Stimulated activated CD4-positive, alpha-beta T cell treated with anti-CD3 and anti-CD28 coated beads, Interleukin-2, amount 100 ng/mL, for 4 hours (primary cell): ENCODE data around the gene MX2.
"Not testable (repeated sequence)": the region's sequence is repeated elsewhere in the genome, so short reads cannot be mapped to it uniquely, and the experiment has no call there.

ENCODE experiments used
- DNase-seq: peaks from one replicate; pipeline ENCODE4 v3.0.0-alpha.2; 2020; ENCODE audit warnings: low read depth

Gene MX2

GRCh38 chr21:41361786-41362604, at the start of gene MX2:
TSS of gene MX2 (plus strand) at chr21:41362027. CDS start at chr21:41376907, 14,880 bp downstream.
- peak; percentile 74 for DNase-seq

GRCh38 chr21:41313285-41314164, 48.3 kb upstream of the MX2 start:
- DNase-seq, result not testable (repeated sequence)

- DNase-seq, result no peak
These were observed 46.1 kb upstream of the MX2 start for GRCh38 chr21:41315726-41316125.

- DNase-seq, result no peak
These were observed 45.4 kb upstream of the MX2 start, which contains the start of gene FAM3B for GRCh38 chr21:41316200-41317062. TSS of gene FAM3B (plus strand) at chr21:41316801. CDS start at chr21:41316880, 79 bp downstream.

GRCh38 chr21:41317063-41317392, 44.8 kb upstream of the MX2 start:
- no peak for DNase-seq

GRCh38 chr21:41317458-41317857, 44.4 kb upstream of the MX2 start:
- no peak for DNase-seq

- DNase-seq, result no peak
These were observed 43.6 kb upstream of the MX2 start for GRCh38 chr21:41318218-41318617.

GRCh38 chr21:41319273-41319672, 42.6 kb upstream of the MX2 start:
- DNase-seq, result no peak

- no peak for DNase-seq
These were observed 40.5 kb upstream of the MX2 start for GRCh38 chr21:41321211-41321907.

- DNase-seq, result no peak
These were observed 39.8 kb upstream of the MX2 start for GRCh38 chr21:41321908-41322495.

GRCh38 chr21:41322496-41323382, 39.1 kb upstream of the MX2 start:
- DNase-seq, result no peak

GRCh38 chr21:41325138-41325912, 36.5 kb upstream of the MX2 start:
- no peak for DNase-seq

- no peak for DNase-seq
These were observed 35.3 kb upstream of the MX2 start for GRCh38 chr21:41326414-41327080.

- DNase-seq, result no peak
These were observed 34.1 kb upstream of the MX2 start for GRCh38 chr21:41327753-41328152.

GRCh38 chr21:41328660-41329607, 32.9 kb upstream of the MX2 start:
- no peak for DNase-seq

- DNase-seq, result no peak
These were observed 28.1 kb upstream of the MX2 start for GRCh38 chr21:41333752-41334151.

- DNase-seq, result no peak
These were observed 24.3 kb upstream of the MX2 start for GRCh38 chr21:41337515-41337914.

- no peak for DNase-seq
These were observed 23.4 kb upstream of the MX2 start for GRCh38 chr21:41338455-41338854.
